A673 (cell line): Measurements from ENCODE around the gene SLC35E4.

Experiments used
- EZH2 ChIP-seq: fragments of 200-600 bp; sonication (generic); IDR thresholded peaks from 2 replicates; pipeline ENCODE4 v1.6.1; 2017; ENCODE audit warnings: borderline replicate concordance, low read depth, mild to moderate bottlenecking, mixed read lengths, antibody characterized with exemption, low read length; ENCODE audit not compliant: poor library complexity, severe bottlenecking
- TF ChIP-seq, protein P1 (sequence below): fragments of 300-800, 200-600 bp; sonication (generic); conservative IDR thresholded peaks from 2 replicates; pipeline ENCODE4 v1.5.1; 2017; ENCODE audit warnings: low read depth, mild to moderate bottlenecking, antibody characterized with exemption, low read length, moderate library complexity, mixed read lengths

DNA sequence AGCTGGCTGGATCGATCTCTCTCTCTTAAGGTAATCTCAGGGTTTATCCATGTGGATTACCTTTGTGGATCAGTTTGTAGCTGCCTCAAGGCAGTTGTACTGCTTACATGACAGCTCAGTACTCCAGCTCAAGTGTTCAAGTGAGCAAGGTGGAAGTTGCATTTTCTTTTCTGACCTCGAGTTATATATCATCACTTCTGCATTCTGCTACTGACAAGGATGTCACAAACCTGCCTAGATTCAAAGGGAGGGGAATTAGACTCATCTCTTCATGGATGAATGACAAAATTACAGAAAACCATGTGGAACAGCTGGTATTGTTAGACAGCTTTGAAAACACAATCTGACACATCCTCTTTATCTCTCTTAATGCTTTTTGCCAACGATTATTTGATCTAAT is 34.7 kb upstream of the SLC35E4 start:
- TF ChIP-seq, protein P1, sequence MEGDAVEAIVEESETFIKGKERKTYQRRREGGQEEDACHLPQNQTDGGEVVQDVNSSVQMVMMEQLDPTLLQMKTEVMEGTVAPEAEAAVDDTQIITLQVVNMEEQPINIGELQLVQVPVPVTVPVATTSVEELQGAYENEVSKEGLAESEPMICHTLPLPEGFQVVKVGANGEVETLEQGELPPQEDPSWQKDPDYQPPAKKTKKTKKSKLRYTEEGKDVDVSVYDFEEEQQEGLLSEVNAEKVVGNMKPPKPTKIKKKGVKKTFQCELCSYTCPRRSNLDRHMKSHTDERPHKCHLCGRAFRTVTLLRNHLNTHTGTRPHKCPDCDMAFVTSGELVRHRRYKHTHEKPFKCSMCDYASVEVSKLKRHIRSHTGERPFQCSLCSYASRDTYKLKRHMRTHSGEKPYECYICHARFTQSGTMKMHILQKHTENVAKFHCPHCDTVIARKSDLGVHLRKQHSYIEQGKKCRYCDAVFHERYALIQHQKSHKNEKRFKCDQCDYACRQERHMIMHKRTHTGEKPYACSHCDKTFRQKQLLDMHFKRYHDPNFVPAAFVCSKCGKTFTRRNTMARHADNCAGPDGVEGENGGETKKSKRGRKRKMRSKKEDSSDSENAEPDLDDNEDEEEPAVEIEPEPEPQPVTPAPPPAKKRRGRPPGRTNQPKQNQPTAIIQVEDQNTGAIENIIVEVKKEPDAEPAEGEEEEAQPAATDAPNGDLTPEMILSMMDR: no peak
- no peak for TF ChIP-seq EZH2
